HCEC 1CT (cell line): Measurements from ENCODE around the gene IRF8.
"Not testable (repeated sequence)": the region's sequence is repeated elsewhere in the genome, so short reads cannot be mapped to it uniquely, and the experiment has no call there.

ENCODE experiments used
- DNase-seq: peaks from one replicate; pipeline ENCODE4 v3.0.0-alpha.2; 2017

Gene IRF8

GRCh38 chr16:85897382-85897781, 1.6 kb upstream of the IRF8 start:
- DNase-seq: no peak

GRCh38 chr16:85899444-85899843, 482 bp downstream of the IRF8 start:
- DNase-seq: no peak

- DNase-seq: no peak
Observed at GRCh38 chr16:85900027-85900792, 1.2 kb downstream of the IRF8 start.

GRCh38 chr16:85901110-85901509, 2.1 kb downstream of the IRF8 start:
- no peak for DNase-seq

- DNase-seq: no peak
Observed at GRCh38 chr16:85901773-85902365, 2.9 kb downstream of the IRF8 start.

GRCh38 chr16:85902366-85903155, 3.6 kb downstream of the IRF8 start:
- no peak for DNase-seq

GRCh38 chr16:85903559-85903958, 4.6 kb downstream of the IRF8 start:
- DNase-seq: no peak

- no peak for DNase-seq
Observed at GRCh38 chr16:85905110-85906095, 6.4 kb downstream of the IRF8 start.

GRCh38 chr16:85906349-85906748, 7.4 kb downstream of the IRF8 start:
- DNase-seq: no peak

GRCh38 chr16:85907231-85907630, 8.3 kb downstream of the IRF8 start:
- DNase-seq: not testable (repeated sequence)

GRCh38 chr16:85908444-85908843, 9.5 kb downstream of the IRF8 start:
- no peak for DNase-seq

- no peak for DNase-seq
Observed at GRCh38 chr16:85908889-85909589, 10.1 kb downstream of the IRF8 start.

GRCh38 chr16:85909932-85910853, 11.2 kb downstream of the IRF8 start:
- DNase-seq: no peak

GRCh38 chr16:85910854-85911247, 11.9 kb downstream of the IRF8 start:
- DNase-seq: no peak

- no peak for DNase-seq
Observed at GRCh38 chr16:85911251-85911930, 12.4 kb downstream of the IRF8 start.

- DNase-seq: no peak
Observed at GRCh38 chr16:85912211-85912974, 13.4 kb downstream of the IRF8 start.

GRCh38 chr16:85913141-85913601, 14.2 kb downstream of the IRF8 start:
- DNase-seq: no peak

- no peak for DNase-seq
Observed at GRCh38 chr16:85913688-85914422, 14.9 kb downstream of the IRF8 start.

- DNase-seq: no peak
Observed at GRCh38 chr16:85914423-85914794, 15.4 kb downstream of the IRF8 start.
